KMS-11 (cell line): ENCODE results near the gene SLC29A3.
A peak's percentile ranks its signal among the peaks of the same experiment; 100 is the strongest.

Source experiments
- H2AFZ ChIP-seq: fragments of 200-600 bp; sonication (generic); 2 replicates; pipeline ENCODE4 v1.6.1; 2016; ENCODE audit warnings: antibody characterized with exemption, mixed run types, low read depth
- H3K27ac ChIP-seq: fragments of 200-600 bp; sonication (generic); 2 replicates; pipeline ENCODE4 v1.6.1; 2016; ENCODE audit warnings: mild to moderate bottlenecking, mixed run types
- H3K27me3 ChIP-seq: fragments of 200-600 bp; sonication (generic); 2 replicates; pipeline ENCODE4 v1.6.1; 2017; ENCODE audit warnings: mild to moderate bottlenecking, low read depth, mixed run types, moderate library complexity; ENCODE audit not compliant: insufficient read depth
- H3K36me3 ChIP-seq: fragments of 200-600 bp; sonication (generic); 2 replicates; pipeline ENCODE4 v1.6.1; 2017; ENCODE audit warnings: mild to moderate bottlenecking, mixed run types; ENCODE audit not compliant: insufficient read depth
- H3K4me1 ChIP-seq: fragments of 200-600 bp; sonication (generic); 2 replicates; pipeline ENCODE4 v1.6.1; 2016; ENCODE audit warnings: mild to moderate bottlenecking, low read depth, mixed run types; ENCODE audit not compliant: poor library complexity, severe bottlenecking
- H3K4me2 ChIP-seq: fragments of 200-600 bp; sonication (generic); 2 replicates; pipeline ENCODE4 v1.7.0; 2016; ENCODE audit warnings: mild to moderate bottlenecking, mixed run types
- H3K4me3 ChIP-seq: fragments of 200-600 bp; sonication (generic); IDR thresholded peaks from 2 replicates; pipeline ENCODE4 v1.6.1; 2017; ENCODE audit warnings: low read depth, low read length, mixed read lengths; ENCODE audit not compliant: insufficient read depth
- H3K79me2 ChIP-seq: fragments of 200-600 bp; sonication (generic); 2 replicates; pipeline ENCODE4 v1.6.1; 2016; ENCODE audit warnings: low read depth, mixed run types; ENCODE audit not compliant: insufficient read depth
- H3K9ac ChIP-seq: fragments of 200-600 bp; sonication (generic); 2 replicates; pipeline ENCODE4 v1.6.1; 2016; ENCODE audit warnings: mild to moderate bottlenecking, mixed run types
- H4K20me1 ChIP-seq: fragments of 200-600 bp; sonication (generic); 2 replicates; pipeline ENCODE4 v1.6.1; 2016; ENCODE audit warnings: mild to moderate bottlenecking, mixed run types; ENCODE audit not compliant: insufficient read depth
- TF ChIP-seq, protein P1 (sequence below): fragments of 200-600 bp; sonication (generic); conservative IDR thresholded peaks from 2 replicates; pipeline ENCODE4 v1.6.1; 2017; ENCODE audit warnings: low read depth, mild to moderate bottlenecking, antibody characterized with exemption, low read length, moderate library complexity, mixed read lengths

The SLC29A3 gene

DNA sequence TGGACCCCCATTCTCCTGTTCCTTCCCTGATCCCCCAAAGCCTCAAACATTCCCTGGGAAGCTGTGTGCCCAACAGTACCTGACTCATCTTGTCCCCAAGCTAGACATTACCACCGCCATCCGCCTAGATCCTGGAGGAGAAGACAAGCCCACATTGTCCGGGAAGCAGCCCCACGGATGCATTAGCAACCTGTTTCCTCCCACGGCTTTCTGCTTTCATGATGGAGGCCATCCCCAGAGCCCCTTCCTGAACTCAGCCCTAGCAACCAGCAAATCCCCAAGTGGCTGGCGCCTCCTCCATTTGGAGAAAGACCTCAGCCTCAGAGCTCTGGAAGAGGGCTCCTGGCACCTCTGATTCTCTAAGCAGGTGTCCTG, 2.3 kb upstream of the SLC29A3 start:
- no peak overlapping the region for H3K27ac ChIP-seq
- H4K20me1 ChIP-seq = no peaks in the 10 kb centered on the region

GRCh38 chr10:71317739-71318138, 1.3 kb upstream of the SLC29A3 start:
- no peaks in the 10 kb centered on the region for H3K79me2 ChIP-seq
- no peak overlapping the region for H3K4me2 ChIP-seq
- H3K36me3 ChIP-seq = no peaks in the 10 kb centered on the region
- no peak overlapping the region for H2AFZ ChIP-seq
- no peak overlapping the region for H3K27ac ChIP-seq
- TF ChIP-seq, protein P1, sequence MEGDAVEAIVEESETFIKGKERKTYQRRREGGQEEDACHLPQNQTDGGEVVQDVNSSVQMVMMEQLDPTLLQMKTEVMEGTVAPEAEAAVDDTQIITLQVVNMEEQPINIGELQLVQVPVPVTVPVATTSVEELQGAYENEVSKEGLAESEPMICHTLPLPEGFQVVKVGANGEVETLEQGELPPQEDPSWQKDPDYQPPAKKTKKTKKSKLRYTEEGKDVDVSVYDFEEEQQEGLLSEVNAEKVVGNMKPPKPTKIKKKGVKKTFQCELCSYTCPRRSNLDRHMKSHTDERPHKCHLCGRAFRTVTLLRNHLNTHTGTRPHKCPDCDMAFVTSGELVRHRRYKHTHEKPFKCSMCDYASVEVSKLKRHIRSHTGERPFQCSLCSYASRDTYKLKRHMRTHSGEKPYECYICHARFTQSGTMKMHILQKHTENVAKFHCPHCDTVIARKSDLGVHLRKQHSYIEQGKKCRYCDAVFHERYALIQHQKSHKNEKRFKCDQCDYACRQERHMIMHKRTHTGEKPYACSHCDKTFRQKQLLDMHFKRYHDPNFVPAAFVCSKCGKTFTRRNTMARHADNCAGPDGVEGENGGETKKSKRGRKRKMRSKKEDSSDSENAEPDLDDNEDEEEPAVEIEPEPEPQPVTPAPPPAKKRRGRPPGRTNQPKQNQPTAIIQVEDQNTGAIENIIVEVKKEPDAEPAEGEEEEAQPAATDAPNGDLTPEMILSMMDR = no peak
- peaks cover 30% of the 10 kb centered on the region for H3K4me1 ChIP-seq
- H3K4me3 ChIP-seq = no peak overlapping the region
- H3K27me3 ChIP-seq = no peaks in the 10 kb centered on the region; the same call in 1 of the 2 replicates
- no peaks in the 10 kb centered on the region for H4K20me1 ChIP-seq
- no peak overlapping the region for H3K9ac ChIP-seq

More for the DNA sequence above, 2.3 kb upstream of the SLC29A3 start:
- no peaks in the 10 kb centered on the region for H3K79me2 ChIP-seq
- H3K4me2 ChIP-seq = no peak overlapping the region
- H3K4me3 ChIP-seq = no peak overlapping the region
- H3K27me3 ChIP-seq = peaks cover 3% of the 10 kb centered on the region; the same call in 1 of the 2 replicates
- TF ChIP-seq, protein P1 = no peak
- no peak overlapping the region for H2AFZ ChIP-seq
- H3K36me3 ChIP-seq = no peaks in the 10 kb centered on the region
- H3K4me1 ChIP-seq = peaks cover 30% of the 10 kb centered on the region
- H3K9ac ChIP-seq = no peak overlapping the region

DNA sequence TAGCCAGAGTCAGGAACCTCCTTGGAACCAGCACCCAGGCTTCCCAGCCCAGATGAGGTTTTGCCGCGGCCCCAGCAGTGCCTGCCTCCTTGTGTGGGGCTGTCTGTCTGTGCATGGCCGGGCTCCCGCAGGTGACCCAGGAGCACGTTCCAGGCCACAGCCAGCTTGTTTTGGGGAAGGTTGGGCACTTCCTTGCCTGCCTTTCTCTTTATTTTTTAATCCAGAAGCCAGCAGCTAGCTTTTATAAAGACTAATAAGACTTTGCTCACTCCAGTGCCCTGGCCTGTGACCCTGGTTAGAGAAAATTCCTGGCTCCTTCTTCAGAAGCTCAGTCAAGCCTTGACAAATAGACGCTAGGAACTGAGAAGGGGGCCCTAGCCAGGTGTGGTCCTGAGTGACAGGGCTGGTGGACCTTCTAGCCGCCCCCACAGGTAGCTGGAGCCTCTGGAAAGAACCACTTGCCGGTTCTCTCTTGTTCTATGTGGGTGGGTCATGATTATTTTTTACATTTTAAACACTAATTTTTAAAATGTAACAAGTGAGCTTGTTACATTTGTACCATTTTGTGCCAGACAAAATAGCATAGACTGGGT, 837 bp downstream of the SLC29A3 start:
- TF ChIP-seq, protein P1 = no peak

GRCh38 chr10:71320592-71320991, 1.5 kb downstream of the SLC29A3 start:
- no peak overlapping the region for H3K27ac ChIP-seq
- H3K4me2 ChIP-seq = no peak overlapping the region
- H3K9ac ChIP-seq = no peak overlapping the region
- H4K20me1 ChIP-seq = no peaks in the 10 kb centered on the region
- H3K27me3 ChIP-seq = no peaks in the 10 kb centered on the region
- no peak overlapping the region for H3K4me3 ChIP-seq
- no peaks in the 10 kb centered on the region for H3K36me3 ChIP-seq
- no peaks in the 10 kb centered on the region for H3K79me2 ChIP-seq
- H3K4me1 ChIP-seq = peaks cover 25% of the 10 kb centered on the region
- H2AFZ ChIP-seq = no peak overlapping the region
- TF ChIP-seq, protein P1 = no peak

More for the DNA sequence above, 837 bp downstream of the SLC29A3 start:
- no peak overlapping the region for H3K27ac ChIP-seq
- no peaks in the 10 kb centered on the region for H3K36me3 ChIP-seq
- peak overlapping the region; percentile 72; the same call in 1 of the 2 replicates for H3K9ac ChIP-seq
- H3K4me1 ChIP-seq = peaks cover 26% of the 10 kb centered on the region
- H3K4me3 ChIP-seq = no peak overlapping the region
- no peaks in the 10 kb centered on the region for H4K20me1 ChIP-seq
- H3K79me2 ChIP-seq = no peaks in the 10 kb centered on the region
- H3K4me2 ChIP-seq = peak overlapping the region; percentile 85
- no peaks in the 10 kb centered on the region for H3K27me3 ChIP-seq
- peak overlapping the region; percentile 98 for H2AFZ ChIP-seq
